Measurements from ENCODE around the gene HOXD11.

GRCh38 chr2:176117823-176118371 is 10.8 kb downstream of the HOXD11 start:
- TF ChIP-seq POLR2A (IDR thresholded peaks at IDR 0.05) (no peak), CTCF (IDR thresholded peaks at IDR 0.05) (no peak)

All from suprapubic skin (tissue), 3 donors.